Neural cell (in vitro differentiated cells): ENCODE measurements around the gene DBNDD2. TPM values are rescaled to one million over a fixed set of nuclear protein-coding genes. Genes with fewer than 3 reads are reported as not detected.

Source experiments
- H2AFZ ChIP-seq: fragments of 200-600, 300-800 bp; sonication (generic), shearing (Covaris generic); 2 replicates; pipeline ENCODE4 v1.6.0; 2014; ENCODE audit warnings: low read depth, mild to moderate bottlenecking, antibody characterized with exemption, low read length, moderate library complexity
- H3F3A ChIP-seq: fragments of 200-600 bp; shearing (Covaris generic); 2 replicates; pipeline ENCODE4 v1.6.1; 2016; ENCODE audit warnings: mild to moderate bottlenecking, moderate library complexity, mixed read lengths, antibody characterized with exemption, low read length; ENCODE audit not compliant: insufficient read depth, poor library complexity, severe bottlenecking
- H3K27ac ChIP-seq: fragments of 200-600, 300-800 bp; sonication (generic), shearing (Covaris generic); 2 replicates; pipeline ENCODE4 v1.5.1; 2014; ENCODE audit warnings: mild to moderate bottlenecking, low read length, moderate library complexity
- H3K27me3 ChIP-seq: fragments of 300-800, 200-600 bp; sonication (generic), shearing (Covaris generic); 2 replicates; pipeline ENCODE4 v1.6.0; 2014; ENCODE audit warnings: mild to moderate bottlenecking, low read depth, low read length, moderate library complexity; ENCODE audit not compliant: insufficient read depth
- H3K36me3 ChIP-seq: fragments of 300-800, 200-600 bp; sonication (generic), shearing (Covaris generic); 2 replicates; pipeline ENCODE4 v1.5.1; 2014; ENCODE audit warnings: mild to moderate bottlenecking, antibody characterized with exemption, low read length, moderate library complexity; ENCODE audit not compliant: insufficient read depth
- H3K4me2 ChIP-seq: fragments of 300-800, 200-600 bp; sonication (generic), shearing (Covaris generic); 2 replicates; pipeline ENCODE4 v1.6.0; 2014; ENCODE audit warnings: mild to moderate bottlenecking, low read length
- H3K4me3 ChIP-seq: fragments of 300-800, 200-600 bp; sonication (generic), shearing (Covaris generic); 2 replicates; pipeline ENCODE4 v1.5.1; 2014; ENCODE audit warnings: mild to moderate bottlenecking, low read length, moderate library complexity
- H3K79me2 ChIP-seq: fragments of 200-600 bp; shearing (Covaris generic); replicated peaks from 2 replicates; pipeline ENCODE4 v1.6.0; 2014; ENCODE audit warnings: mild to moderate bottlenecking, low read length, moderate library complexity; ENCODE audit not compliant: insufficient read depth
- H3K9ac ChIP-seq: fragments of 300-800, 200-600 bp; sonication (generic), shearing (Covaris generic); 2 replicates; pipeline ENCODE4 v1.6.1; 2016; ENCODE audit warnings: mild to moderate bottlenecking, low read length, mixed read lengths
- H3K9me2 ChIP-seq: fragments of 200-600 bp; shearing (Covaris generic); 2 replicates; pipeline ENCODE4 v1.6.1; 2016; ENCODE audit warnings: mild to moderate bottlenecking, low read length, mixed read lengths; ENCODE audit not compliant: insufficient read depth
- H3K9me3 ChIP-seq: fragments of 200-600, 300-800 bp; sonication (generic), shearing (Covaris generic); 2 replicates; pipeline ENCODE4 v1.6.1; 2016; ENCODE audit warnings: mild to moderate bottlenecking, mixed run types, low read length, moderate library complexity, mixed read lengths
- H4K20me1 ChIP-seq: fragments of 200-600 bp; shearing (Covaris generic); 2 replicates; pipeline ENCODE4 v1.6.1; 2016; ENCODE audit warnings: mild to moderate bottlenecking, mixed run types; ENCODE audit not compliant: insufficient read depth
- EP300 ChIP-seq: fragments of 450-650 bp; conservative IDR thresholded peaks from 2 replicates; pipeline ENCODE4 v1.6.1; 2014; ENCODE audit warnings: antibody characterized with exemption, mild to moderate bottlenecking, moderate library complexity; ENCODE audit not compliant: poor library complexity, severe bottlenecking
- EZH2 ChIP-seq: fragments of 200-600, 300-800 bp; shearing (Covaris generic), sonication (generic); IDR thresholded peaks from 2 replicates; pipeline ENCODE4 v1.6.1; 2014; ENCODE audit warnings: antibody characterized with exemption, low read length, borderline replicate concordance, mild to moderate bottlenecking; ENCODE audit not compliant: insufficient read depth, poor library complexity, severe bottlenecking
- MXI1 ChIP-seq: fragments of 450-650 bp; conservative IDR thresholded peaks from 2 replicates; pipeline ENCODE4 v1.6.1; 2014; ENCODE audit warnings: antibody characterized with exemption, mild to moderate bottlenecking; ENCODE audit not compliant: poor library complexity, severe bottlenecking
- POLR2AphosphoS5 ChIP-seq: IDR thresholded peaks from 2 replicates; pipeline ENCODE4 v1.6.1; 2012
- RAD21 ChIP-seq: fragments of 450-650 bp; conservative IDR thresholded peaks from 2 replicates; pipeline ENCODE4 v1.6.1; 2014; ENCODE audit warnings: antibody characterized with exemption, mild to moderate bottlenecking, moderate library complexity
- SMC3 ChIP-seq: fragments of 450-650 bp; conservative IDR thresholded peaks from 2 replicates; pipeline ENCODE4 v1.6.1; 2014; ENCODE audit warnings: antibody characterized with exemption, mild to moderate bottlenecking, moderate library complexity; ENCODE audit not compliant: poor library complexity
- TAF1 ChIP-seq: IDR thresholded peaks from 2 replicates; pipeline ENCODE4 v1.6.1; 2012; ENCODE audit warnings: low read depth
- polyA plus RNA-seq: library from polyadenylated mRNA; depleted of rRNA; stranded (reverse); fragments of >200 nt; gene quantifications from 2 replicates; pipeline ENCODE4 v1.2.3, GENCODE V29; 2014
- TF ChIP-seq, protein P1 (sequence below): fragments of 450-650 bp; IDR thresholded peaks from 2 replicates; pipeline ENCODE4 v1.5.1; 2014; ENCODE audit warnings: antibody characterized with exemption, mild to moderate bottlenecking, moderate library complexity; ENCODE audit not compliant: poor library complexity, severe bottlenecking
- TF ChIP-seq, protein P2 (sequence below): IDR thresholded peaks from 2 replicates; pipeline ENCODE4 v1.6.1; 2012; ENCODE audit warnings: borderline replicate concordance

DBNDD2 gene
- polyA plus RNA-seq, 1 donor from 2014 or later = 9.1 TPM

DNA sequence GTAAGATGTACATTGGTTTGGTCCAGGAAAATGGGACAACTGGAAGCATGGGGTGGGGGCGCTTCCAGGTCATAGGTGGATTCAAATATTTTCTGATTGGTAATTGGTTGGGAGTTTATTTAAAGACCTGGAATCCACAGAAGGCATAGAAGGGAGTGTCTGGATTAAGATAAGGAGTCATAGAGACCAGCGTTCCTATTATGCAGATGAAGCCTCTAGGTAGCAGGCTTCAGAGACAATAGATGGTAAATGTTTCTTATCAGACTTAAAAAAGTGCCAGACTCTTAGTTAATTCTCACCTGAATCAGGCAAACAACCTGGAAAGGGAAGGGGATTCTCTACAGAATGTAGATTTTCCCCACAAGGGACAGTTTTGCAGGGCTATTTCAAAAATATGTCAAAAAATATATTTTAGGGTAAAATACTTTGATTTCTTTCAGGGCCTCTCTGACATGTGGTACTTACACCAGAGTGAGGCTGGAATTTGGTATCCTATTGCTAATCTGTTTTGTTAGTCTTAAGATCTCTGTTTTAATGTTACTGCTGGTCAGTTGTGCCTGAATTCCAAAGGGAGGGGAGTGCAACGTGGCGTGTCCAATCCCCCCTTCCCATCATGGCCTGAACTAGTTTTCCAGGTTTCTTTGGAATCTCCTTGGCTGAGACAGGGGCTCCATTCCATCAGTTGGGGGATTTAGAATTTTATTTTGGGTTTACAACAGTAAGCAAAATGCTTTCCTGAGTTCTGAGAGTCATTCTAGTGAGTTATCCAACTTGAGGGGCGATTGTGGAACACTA is 33.0 kb downstream of the DBNDD2 start:
- Histone ChIP-seq H3K27ac (no peak overlapping the region), H3K36me3 (no peaks in the 10 kb centered on the region), H3K4me2 (no peak overlapping the region), H3K27me3 (no peaks in the 10 kb centered on the region), H3K9me3 (no peaks in the 10 kb centered on the region), H3K4me3 (no peak overlapping the region), H3F3A (no peaks in the 10 kb centered on the region), H3K9me2 (no peaks in the 10 kb centered on the region), H2AFZ (no peak overlapping the region), H3K79me2 (no peaks in the 10 kb centered on the region), H4K20me1 (no peaks in the 10 kb centered on the region), H3K9ac (no peak overlapping the region)
- TF ChIP-seq, protein P1, sequence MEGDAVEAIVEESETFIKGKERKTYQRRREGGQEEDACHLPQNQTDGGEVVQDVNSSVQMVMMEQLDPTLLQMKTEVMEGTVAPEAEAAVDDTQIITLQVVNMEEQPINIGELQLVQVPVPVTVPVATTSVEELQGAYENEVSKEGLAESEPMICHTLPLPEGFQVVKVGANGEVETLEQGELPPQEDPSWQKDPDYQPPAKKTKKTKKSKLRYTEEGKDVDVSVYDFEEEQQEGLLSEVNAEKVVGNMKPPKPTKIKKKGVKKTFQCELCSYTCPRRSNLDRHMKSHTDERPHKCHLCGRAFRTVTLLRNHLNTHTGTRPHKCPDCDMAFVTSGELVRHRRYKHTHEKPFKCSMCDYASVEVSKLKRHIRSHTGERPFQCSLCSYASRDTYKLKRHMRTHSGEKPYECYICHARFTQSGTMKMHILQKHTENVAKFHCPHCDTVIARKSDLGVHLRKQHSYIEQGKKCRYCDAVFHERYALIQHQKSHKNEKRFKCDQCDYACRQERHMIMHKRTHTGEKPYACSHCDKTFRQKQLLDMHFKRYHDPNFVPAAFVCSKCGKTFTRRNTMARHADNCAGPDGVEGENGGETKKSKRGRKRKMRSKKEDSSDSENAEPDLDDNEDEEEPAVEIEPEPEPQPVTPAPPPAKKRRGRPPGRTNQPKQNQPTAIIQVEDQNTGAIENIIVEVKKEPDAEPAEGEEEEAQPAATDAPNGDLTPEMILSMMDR = no peak
- TF ChIP-seq MXI1 = no peak
- TF ChIP-seq RAD21 = no peak
- no peak for TF ChIP-seq EZH2
- no peak for TF ChIP-seq POLR2AphosphoS5
- no peak for TF ChIP-seq TAF1
- TF ChIP-seq EP300 = no peak
- TF ChIP-seq SMC3 = no peak
- TF ChIP-seq, protein P2, sequence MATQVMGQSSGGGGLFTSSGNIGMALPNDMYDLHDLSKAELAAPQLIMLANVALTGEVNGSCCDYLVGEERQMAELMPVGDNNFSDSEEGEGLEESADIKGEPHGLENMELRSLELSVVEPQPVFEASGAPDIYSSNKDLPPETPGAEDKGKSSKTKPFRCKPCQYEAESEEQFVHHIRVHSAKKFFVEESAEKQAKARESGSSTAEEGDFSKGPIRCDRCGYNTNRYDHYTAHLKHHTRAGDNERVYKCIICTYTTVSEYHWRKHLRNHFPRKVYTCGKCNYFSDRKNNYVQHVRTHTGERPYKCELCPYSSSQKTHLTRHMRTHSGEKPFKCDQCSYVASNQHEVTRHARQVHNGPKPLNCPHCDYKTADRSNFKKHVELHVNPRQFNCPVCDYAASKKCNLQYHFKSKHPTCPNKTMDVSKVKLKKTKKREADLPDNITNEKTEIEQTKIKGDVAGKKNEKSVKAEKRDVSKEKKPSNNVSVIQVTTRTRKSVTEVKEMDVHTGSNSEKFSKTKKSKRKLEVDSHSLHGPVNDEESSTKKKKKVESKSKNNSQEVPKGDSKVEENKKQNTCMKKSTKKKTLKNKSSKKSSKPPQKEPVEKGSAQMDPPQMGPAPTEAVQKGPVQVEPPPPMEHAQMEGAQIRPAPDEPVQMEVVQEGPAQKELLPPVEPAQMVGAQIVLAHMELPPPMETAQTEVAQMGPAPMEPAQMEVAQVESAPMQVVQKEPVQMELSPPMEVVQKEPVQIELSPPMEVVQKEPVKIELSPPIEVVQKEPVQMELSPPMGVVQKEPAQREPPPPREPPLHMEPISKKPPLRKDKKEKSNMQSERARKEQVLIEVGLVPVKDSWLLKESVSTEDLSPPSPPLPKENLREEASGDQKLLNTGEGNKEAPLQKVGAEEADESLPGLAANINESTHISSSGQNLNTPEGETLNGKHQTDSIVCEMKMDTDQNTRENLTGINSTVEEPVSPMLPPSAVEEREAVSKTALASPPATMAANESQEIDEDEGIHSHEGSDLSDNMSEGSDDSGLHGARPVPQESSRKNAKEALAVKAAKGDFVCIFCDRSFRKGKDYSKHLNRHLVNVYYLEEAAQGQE = no peak

DNA sequence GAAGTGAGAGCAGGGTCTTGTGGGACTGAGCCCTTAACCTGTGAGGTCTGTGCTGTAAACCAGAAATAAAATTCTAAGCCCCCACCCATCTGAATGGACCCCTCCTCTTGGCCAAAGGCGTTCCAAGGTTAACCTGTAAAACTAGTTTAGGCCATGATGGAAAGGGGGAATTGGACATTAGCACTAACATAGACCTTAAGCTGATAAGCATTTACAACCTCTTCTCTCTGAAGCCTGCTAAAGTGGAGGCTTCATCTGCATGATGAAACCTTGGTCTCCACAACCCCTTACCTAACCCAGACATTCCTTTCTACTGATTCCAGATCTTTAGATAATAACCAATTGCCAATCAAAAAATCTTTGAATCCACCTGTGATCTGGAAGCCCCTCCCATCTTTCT is 33.7 kb downstream of the DBNDD2 start:
- no peak overlapping the region for H3K4me2 ChIP-seq
- TF ChIP-seq EP300 (no peak), RAD21 (no peak), TAF1 (no peak), MXI1 (no peak)
- TF ChIP-seq, protein P2 = no peak
- H3K9ac ChIP-seq = no peak overlapping the region
- no peak overlapping the region for H2AFZ ChIP-seq
- no peaks in the 10 kb centered on the region for H3K9me2 ChIP-seq
- no peak overlapping the region for H3K27ac ChIP-seq
- H3K79me2 ChIP-seq = no peaks in the 10 kb centered on the region
- no peaks in the 10 kb centered on the region for H3F3A ChIP-seq
- no peaks in the 10 kb centered on the region for H3K36me3 ChIP-seq
- no peaks in the 10 kb centered on the region for H4K20me1 ChIP-seq
- H3K9me3 ChIP-seq = no peaks in the 10 kb centered on the region
- H3K27me3 ChIP-seq = no peaks in the 10 kb centered on the region
- no peak overlapping the region for H3K4me3 ChIP-seq
